GM12801 (cell line): Measurements from ENCODE around the gene KDM4B.

Experiments used
- CTCF ChIP-seq: IDR thresholded peaks from one replicate; pipeline ENCODE4 v1.5.1; 2011; ENCODE audit warnings: control low read depth; ENCODE audit not compliant: insufficient read length; ENCODE audit errors: extremely low read depth

The KDM4B gene

GRCh38 chr19:5147074-5147977 lies 178.4 kb downstream of the KDM4B start:
- no peak for TF ChIP-seq CTCF

- no peak for TF ChIP-seq CTCF
Measured at GRCh38 chr19:5147978-5148793, 179.3 kb downstream of the KDM4B start.

- no peak for TF ChIP-seq CTCF
Measured at GRCh38 chr19:5148794-5149190, 179.9 kb downstream of the KDM4B start.

- TF ChIP-seq CTCF: no peak
Measured at GRCh38 chr19:5149508-5149907, 180.6 kb downstream of the KDM4B start.

- no peak for TF ChIP-seq CTCF
Measured at GRCh38 chr19:5149932-5150901, 181.3 kb downstream of the KDM4B start.

- TF ChIP-seq CTCF: no peak
Measured at GRCh38 chr19:5150902-5151741, 182.2 kb downstream of the KDM4B start.
